Islet of Langerhans (tissue), 1 donor: ENCODE data around the gene CALN1.
"Not testable (repeated sequence)": the region's sequence is repeated elsewhere in the genome, so short reads cannot be mapped to it uniquely, and the experiment has no call there.

Experiments used
- FAIRE-seq: peaks from one replicate; lab custom pipeline; 2011; peaks lifted over from hg19 to GRCh38; lab: Jason Lieb, UNC

The CALN1 gene

DNA sequence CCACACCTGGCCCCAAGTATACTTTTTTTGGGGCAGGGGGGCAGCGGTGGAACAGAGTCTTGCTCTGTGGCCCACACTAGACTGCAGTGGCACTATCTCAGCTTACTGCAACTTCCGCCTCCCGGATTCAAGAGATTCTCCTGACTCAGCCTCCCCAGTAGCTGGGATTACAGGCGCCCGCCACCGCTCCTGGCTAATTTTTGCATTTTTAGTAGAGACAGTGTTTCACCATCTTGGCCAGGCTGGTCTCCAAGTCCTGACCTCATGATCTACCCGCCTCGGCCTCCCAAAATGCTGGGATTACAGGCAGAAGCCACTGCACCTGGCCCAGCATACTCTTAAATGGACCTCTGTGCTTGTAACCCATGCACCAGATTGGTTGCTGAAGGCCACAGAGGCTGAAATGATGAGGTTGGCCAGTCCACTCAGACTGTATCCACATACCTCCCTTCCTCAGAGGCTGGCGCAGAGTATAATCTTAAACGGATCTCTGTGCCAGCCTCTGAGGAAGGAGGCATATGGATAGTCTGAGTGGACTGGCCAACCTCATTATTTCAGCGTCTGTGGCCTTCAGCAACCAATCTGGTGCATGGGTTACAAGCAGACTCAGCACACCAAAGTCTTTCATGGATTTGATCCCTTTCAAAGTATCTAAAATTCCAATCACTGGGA, 3.0 kb downstream of the CALN1 start:
- no peak for FAIRE-seq

DNA sequence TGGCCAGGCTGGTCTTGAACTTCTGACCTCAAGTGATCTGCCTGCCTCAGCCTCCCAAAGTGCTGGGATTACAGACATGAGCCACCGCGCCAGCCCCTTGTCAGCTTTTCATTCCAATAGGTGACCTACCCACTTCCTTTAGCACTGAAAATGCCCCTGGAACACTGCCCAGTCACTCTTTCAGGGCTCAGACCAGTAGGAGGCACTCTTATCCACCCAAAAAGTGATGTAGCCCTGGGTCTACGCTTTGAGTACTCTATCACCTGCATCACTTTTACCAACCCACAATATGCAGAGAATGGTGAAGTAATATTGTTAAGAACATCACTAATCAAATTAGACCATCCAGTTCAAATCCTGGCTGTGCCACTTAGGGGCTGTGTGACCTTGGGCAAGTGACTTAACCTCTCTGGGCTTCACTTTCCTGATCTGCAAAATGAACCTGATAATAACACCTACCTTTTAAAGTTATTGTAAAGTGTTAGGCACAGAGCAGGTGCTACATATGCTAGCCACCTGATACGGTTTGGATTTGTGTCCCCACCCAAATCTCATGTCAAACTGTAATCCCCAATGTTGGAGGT, 5.2 kb downstream of the CALN1 start:
- FAIRE-seq: no peak

DNA sequence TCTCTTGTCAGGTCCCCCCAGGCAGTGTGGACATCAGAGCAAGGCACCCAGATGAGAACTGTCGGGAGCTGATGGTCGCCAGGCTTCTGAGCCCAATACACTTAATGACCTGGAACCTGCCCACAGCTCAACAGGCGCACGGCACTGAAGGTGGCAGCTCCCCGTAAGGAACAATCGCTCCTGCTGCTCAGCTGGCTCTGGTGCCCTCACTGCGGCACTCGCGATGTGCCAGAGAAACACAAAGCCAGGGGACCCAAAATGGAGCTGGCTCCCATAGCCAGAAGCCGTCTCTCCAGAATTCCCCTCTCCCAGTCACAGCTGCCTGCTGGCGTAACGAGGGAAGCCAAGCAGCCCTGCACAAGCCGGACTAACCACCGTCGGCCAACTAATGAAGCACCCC, 6.3 kb downstream of the CALN1 start:
- FAIRE-seq: no peak

DNA sequence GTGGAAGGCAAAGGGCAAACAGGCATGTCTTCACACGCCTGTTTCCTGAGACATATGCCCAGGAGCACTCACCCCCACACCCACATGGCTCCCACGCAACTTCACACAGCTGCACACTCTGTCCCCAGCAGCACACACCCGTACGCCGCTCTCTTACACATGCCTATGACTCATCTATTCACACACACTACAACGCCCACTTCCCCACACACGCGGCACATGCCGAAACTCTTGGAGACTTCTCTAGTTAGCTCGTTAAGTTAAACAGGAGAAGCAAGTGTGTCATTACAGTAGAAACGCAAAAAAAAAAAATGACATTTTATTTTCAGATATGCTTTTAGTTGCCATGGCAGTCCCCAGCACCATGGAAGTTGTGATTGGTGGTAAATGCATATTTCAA, 6.7 kb downstream of the CALN1 start:
- FAIRE-seq: no peak

DNA sequence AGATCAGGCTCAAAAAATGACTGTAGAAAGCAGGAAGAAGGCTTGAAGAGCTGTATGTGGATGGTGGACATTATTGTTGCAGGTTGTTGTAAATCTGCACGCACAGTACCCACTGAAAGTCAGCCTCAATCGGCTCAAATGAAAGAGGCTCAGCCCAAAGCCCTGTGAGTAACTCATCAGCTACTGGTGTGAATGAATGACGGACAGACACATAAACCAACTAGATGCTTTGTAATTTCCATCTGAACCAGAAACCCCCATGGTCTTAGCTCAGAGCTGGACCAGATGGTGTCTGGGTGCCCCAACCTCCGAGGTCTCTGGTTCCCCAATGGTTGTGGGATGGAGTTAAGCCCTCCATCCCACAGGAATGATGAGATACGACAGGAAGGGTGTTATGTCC, 7.4 kb downstream of the CALN1 start:
- no peak for FAIRE-seq

DNA sequence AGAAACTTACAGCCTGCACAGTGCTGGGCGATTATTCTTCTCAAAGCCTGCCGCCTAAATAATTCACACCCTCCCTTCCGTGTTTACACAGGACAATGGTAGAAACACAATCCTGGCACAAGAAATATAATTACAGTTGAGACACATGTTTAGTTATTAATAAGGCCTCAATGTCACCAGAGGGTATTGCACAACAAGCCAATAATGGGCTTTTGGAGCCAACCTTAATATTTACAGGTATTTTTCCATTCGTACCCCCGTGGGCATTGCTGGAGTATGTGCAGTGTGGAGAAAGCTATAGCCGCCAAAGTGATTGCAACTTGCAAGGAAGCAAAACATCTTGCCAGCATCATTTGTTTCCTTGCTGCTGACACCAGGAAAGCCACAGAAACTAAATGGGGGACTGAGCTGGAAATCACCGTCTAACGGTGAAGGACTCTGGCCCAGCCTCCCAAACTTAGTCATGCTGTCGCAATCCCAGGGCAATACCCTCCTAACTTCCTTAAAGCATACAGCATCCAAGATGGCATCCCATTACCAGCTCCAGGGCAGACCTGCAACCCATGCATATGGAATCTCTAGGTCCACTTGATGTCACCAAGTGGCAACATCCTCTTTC, 8.6 kb downstream of the CALN1 start:
- no peak for FAIRE-seq

DNA sequence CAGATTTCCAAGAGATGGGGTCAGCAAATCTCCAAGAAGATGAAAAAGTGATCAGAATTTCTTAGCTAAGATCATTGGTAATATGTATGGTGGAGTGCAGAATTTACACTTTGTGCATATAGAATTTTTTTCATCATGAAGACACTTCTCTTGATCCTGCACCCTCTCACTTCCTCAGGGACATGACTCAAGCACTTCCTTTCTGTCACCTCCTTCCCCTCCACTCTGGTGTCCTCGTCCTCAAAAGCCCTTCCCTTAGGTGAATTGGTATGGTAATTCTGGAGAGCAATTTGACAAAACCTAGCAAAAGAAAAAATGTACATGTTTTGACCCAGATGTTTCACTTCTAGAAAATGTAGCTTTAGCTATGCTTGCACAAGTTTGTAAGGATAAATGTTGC, 18.1 kb downstream of the CALN1 start:
- FAIRE-seq: no peak

DNA sequence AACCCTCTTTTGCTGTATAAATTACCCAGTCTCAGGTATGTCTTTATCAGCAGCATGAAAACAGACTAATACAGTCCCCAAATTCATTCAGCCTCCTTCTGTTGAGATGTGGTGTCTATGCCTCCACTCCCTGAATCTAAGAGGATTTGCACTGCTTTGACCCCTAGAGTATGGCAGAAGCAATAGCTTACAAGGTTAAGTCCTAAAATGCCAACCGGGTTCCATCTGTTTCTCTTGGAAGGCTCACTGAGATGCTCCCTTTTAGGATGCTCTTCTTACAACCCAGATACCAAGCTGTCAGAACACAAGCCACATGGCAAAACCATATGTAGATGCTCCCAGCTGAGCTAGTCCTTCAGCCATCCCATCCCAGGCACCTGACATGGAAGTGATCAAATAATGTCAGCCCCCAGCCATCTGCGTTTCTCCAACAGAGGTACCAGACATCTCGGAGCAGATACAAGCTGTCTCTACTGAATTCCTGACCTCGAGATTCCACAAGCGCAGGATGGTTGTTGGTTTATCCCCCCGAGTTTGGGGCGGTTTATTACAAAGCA, 20.2 kb downstream of the CALN1 start:
- FAIRE-seq: no peak

DNA sequence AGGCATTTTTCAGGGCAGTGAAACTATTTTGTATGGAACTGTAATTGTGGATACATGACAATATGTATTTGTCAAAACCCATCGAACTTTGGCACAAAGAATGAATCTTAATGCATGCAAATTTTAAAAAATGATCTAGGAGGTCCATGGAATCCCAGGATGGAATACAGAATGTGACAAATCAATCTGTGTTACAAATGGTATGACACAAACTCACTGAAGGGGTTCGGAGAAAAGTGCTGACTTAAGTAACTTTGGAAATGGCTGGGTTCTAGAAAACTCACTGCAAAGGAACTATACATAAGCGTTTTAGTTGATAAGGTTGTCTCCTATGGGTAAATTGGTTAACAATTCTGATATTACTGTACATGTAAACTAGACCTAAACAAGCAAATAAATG, 26.0 kb downstream of the CALN1 start:
- FAIRE-seq: no peak

DNA sequence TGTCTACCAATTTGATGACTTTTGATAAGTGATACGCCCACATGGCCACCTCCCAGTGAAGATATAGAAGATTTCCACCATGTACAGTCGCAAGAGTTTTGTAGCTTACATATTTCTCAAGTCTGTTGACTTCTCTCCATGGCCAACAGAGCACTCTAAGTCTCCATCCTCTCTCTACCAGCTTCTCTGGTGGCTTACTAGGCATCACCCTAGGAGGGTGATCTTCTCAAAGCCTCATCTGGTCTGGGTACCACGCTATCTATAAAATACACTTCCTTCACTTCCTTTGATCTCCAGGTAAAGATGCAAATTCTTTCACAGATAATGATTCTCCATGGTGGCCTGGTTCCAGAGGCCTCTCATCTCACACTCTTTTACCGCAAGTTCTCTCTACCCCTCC, 49.9 kb downstream of the CALN1 start:
- no peak for FAIRE-seq

DNA sequence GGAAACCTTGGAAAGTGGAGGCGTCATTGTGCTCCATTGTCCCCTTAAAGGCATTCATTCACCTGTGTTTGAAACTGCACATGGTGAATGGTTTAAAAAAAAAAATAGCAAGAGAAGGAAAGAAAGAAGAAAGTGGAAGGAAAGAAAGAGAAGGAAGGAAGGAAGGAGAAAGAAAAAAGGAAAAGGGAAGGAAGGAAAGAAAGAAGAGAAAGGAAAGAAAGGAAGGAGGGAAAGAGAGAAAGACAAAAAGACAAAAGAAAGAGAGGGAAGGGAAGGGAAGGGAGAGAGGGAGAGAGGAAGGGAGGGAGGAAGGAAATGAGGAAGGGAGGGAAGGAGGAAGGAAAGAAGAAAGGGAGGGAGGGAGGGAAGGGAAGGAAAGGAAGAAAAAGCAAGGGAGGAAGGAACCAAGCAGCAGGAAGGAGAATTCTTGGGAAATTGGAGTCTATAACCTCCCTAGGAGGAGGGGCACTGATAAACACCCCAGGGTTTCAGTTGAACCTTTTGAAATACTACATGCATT, 66.9 kb downstream of the CALN1 start:
- no peak for FAIRE-seq

DNA sequence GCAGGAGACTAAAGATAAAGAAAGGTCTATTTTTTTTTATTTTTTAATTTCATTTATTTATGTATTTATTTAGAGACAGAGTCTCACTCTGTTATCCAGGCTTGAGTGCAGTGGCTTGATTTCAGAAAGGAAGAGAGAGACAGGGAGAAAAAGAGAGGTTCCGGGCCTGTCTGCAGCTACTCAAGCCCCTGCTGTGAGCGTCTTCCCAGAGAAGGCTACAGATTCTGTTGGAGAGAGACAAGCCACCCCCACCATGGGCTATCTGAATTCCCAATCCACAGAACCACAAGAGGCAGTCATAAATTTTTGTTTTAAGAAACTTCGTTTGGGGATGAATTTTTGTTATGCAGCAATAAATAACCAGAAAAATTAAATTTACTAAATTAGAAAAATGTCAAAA, 68.1 kb downstream of the CALN1 start:
- FAIRE-seq: peak; percentile 9

DNA sequence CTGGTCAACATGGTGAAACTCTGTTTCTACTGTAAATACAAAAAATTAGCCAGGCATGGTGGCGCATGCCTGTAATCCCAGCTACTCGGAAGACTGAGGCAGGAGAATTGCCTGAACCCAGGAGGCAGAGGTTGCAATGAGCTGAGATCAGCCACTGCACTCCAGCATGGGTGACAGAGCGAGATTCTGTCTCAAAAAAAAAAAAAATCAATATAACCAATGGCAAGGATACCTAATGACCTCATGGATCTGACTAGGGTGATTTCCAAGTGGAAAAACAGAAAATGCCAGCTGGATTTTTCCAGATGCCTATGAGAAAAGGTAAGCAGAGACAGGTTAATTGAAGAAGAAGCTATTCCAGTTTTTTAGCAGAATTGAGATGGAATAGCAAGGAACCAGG, 68.8 kb downstream of the CALN1 start:
- FAIRE-seq: not testable (repeated sequence)

DNA sequence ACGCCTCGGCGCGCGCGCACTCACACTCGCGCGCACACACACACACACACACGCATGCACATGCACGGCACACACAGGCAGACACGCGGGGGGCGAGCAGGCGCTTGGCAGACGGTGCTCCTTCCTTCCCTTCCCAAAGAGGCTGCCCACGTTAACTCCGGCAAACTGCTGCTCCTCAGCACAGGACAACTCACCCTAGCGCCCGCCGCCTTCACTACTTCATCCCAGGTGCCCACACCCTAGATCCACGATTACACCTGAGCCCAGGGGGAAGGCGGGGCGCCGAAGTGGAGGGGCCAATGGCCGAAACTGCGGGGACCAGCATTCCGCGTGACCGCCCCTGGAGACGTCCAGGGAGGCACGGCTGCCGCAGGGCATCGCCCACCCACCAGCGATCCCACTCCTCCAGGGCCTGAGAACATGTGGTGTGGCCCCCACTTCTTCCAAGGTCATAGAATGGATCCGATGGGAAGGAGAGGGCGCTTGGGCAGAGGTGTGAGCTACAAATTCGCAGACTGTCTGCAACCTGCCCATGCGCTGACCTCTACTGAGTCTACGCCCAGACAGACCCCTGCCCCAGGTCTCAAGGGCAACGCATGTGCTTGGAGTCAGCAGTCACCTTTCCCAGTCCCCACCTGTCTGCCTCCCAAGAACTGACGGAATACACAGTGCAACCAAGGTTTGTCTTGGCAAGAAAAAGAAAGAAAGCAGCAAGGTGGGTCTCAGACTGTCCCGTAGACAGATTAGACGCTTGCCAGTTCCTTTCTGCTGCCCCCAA, 74.6 kb downstream of the CALN1 start:
- no peak for FAIRE-seq

DNA sequence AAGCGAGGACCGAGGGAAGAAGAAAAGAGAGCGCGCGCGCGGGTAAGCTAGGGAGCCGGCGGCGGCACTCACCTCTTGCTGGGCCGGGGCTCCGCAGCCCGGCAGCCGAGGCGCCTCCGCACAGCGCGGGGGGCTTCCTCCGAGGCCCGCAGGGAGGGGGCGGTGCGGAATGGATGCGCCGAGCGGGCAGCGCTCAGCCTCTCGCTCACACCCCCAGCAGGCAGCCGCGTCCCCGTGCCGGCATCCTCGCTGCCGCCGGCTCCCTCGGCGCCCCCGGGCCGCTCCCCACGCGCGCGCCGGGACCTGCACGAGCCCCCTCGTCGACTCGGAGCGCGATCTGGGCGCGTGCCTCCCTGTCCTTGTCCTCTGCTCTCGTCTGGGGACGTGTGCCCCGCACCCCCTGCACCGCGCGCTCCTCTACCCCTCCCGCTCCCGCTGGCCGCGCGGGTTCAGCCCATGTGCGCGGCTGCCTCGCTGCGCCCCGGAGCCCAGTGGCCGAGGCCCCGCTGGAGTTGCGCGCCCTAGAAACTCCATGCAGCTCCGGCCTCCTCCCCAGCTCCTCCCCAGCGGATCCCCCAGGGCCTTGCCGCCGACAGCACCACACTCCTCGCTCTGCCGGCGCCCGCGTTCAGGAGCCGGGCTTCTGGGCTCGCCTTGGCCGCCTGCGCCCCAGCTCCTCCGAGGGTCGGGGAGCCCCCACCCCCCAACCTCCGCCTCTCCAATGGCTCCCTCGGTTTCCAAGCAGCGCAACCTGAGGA, 75.3 kb downstream of the CALN1 start:
- no peak for FAIRE-seq

DNA sequence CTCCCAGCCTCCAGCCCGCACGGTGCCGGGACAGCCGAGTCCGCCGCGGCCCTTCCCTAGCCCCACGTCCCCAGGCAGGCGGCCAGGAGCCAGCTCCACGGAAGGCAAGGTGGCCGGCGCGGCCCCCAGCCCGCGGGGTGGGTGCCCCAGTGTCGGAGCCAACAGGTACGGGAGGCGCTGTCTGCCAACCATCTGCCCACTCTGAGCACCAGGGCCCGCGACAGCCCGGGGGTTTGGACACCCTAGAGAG, 75.8 kb downstream of the CALN1 start:
- no peak for FAIRE-seq

DNA sequence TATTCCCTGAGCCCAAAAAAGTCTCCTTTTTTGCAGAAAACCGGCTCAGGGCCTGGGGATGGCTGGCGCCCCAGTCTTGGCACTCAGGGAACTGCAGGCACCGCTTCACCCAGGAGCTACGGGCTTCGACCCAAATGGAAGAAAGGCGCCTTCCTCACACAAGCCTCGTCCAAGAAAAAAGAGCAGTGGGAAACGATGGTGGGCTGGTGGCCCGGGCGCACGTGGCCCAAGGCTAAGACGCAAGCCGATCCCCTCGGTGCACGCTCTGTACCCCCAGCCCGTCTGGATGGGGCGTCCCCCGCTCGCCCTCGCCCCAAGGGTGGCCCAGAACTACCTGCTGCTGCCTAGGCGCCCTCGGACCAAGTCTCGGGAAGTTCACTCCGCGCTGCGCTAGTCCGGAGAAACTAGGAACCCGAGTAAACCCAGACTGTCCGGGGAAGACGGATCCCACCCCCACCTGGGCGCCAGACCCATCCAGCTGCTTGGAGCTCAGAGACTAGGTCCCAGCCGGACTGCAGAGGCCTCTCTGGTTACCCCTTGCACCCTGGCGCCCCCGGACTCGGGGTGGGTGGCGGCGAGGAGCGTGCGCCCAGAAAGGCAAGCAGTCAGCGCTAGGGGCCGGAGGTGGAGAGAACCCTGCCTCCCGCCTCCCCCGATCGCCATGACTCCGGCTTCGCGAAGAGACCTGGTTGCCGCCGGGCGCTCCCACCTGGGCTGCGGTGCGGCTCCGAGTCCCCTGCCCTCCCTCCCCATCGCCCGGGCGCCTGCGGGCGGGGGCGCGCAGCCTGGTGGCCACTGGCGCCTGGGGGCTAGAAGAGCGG, 76.4 kb downstream of the CALN1 start:
- no peak for FAIRE-seq

DNA sequence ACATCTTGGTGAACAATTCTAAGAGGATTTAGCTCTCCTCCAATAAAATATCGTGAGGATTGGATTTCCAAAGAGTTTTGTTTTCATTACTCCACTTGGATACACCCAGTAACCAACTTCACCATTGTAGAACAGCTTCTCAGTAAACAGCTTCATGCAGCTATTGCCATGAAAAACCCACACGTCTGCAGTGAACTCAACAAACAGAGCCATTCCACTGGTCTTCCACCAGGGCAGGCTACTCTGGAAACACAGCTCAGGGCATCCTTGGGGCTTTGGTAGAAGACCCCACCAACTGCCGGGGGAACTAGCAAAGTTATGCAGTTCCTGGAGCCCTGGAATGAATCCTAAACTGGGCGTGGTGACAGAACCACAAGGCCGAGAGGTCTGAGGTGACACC, 77.4 kb downstream of the CALN1 start:
- no peak for FAIRE-seq

DNA sequence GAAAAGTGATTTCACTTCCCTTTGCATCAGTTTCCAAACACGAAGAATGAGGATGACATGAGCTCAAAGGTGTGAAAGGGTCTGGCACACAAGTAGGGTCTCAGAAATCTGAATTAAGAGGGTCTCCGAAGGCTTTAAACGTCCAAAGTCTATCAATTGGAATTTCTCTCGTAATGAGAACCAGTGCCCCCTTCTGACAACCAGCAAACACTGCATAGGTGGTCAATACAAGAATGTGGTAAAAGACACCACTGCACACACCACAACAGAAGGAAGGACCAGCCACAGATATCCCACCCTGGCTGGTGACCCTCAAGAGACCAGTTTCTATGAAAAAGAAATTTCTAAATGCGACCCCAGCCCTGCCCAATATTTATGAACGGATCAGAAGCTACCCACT, 78.1 kb downstream of the CALN1 start:
- FAIRE-seq: no peak

DNA sequence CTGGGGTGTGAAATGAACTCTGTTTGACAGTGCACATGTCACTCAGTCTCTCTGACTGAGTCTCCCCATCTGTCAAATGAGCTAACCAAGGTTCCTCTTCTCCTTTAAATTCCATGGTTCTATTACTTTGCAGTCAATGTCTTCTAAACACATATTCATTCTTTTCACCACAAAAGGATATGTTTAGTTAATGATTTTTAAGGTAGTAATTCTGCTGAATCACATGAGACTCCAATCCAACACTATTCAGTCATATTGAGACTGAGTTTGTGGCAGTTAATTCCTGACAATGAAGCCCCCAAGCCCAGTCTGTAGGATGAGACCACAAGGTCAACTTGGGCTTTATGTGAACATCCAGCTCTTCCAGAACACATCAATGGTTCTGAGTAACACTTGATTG, 85.3 kb downstream of the CALN1 start:
- FAIRE-seq: no peak

DNA sequence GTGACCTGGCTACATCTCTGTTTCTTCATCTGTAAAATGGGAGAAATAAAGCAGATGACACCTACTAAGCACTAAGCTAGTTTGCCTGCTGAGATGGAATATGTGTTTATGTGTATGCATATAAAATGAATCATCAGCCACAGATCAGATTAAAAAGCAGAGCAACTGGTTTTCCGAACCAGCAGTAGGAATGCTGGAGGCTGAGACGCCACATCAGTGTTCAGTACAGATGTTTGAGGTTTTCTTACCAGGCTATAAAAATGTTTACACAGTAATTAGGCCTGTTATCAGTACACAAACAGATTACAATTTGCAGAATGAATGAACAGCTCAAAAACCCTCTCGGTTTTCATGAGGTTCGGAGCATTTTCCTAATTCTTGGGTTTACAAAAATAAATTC, 85.8 kb downstream of the CALN1 start:
- FAIRE-seq: no peak
